Activated T-cell treated with anti-CD3 and anti-CD28 coated beads, Interleukin-2, amount 50 U/mL, for 24 hours (primary cell): ENCODE results near the gene SIGLEC15.
A peak's percentile ranks its signal among the peaks of the same experiment; 100 is the strongest.

Experiments used
- DNase-seq: peaks from one replicate; pipeline ENCODE4 v3.0.0-alpha.2; 2020
- H3K27ac Mint-ChIP-seq: 2 replicates; pipeline ENCODE4 v1.8.0; 2020; ENCODE audit warnings: mild to moderate bottlenecking, mixed read lengths
- H3K27me3 Mint-ChIP-seq: 2 replicates; pipeline ENCODE4 v1.8.0; 2020; ENCODE audit warnings: mixed read lengths
- H3K36me3 Mint-ChIP-seq: 2 replicates; pipeline ENCODE4 v1.8.0; 2020; ENCODE audit warnings: low read depth, mixed read lengths
- H3K4me1 Mint-ChIP-seq: 2 replicates; pipeline ENCODE4 v1.8.0; 2020; ENCODE audit warnings: low read depth, mixed read lengths
- H3K4me3 Mint-ChIP-seq: 2 replicates; pipeline ENCODE4 v1.8.0; 2020; ENCODE audit warnings: mild to moderate bottlenecking, moderate library complexity, mixed read lengths
- H3K9me3 Mint-ChIP-seq: 2 replicates; pipeline ENCODE4 v1.8.0; 2020; ENCODE audit warnings: mixed read lengths

SIGLEC15 gene

GRCh38 chr18:45825258-45826044 lies at the start of gene SIGLEC15:
TSS of gene SIGLEC15 (plus strand) at chr18:45825675. CDS start at chr18:45825729, 54 bp downstream.
- no peak for DNase-seq
- H3K27ac Mint-ChIP-seq: peak within 1 kb of the TSS; percentile 65
- H3K27me3 Mint-ChIP-seq: peaks cover 18% of the 10 kb centered on the region
- no peaks in the 10 kb centered on the region for H3K36me3 Mint-ChIP-seq
- H3K9me3 Mint-ChIP-seq: no peaks in the 10 kb centered on the region
- H3K4me1 Mint-ChIP-seq: peaks cover 21% of the 10 kb centered on the region
- no peak within 1 kb of the TSS for H3K4me3 Mint-ChIP-seq

- H3K36me3 Mint-ChIP-seq: no peaks in the 10 kb centered on the region
- H3K27me3 Mint-ChIP-seq: peaks cover 18% of the 10 kb centered on the region
- peak; percentile 31 for DNase-seq
- H3K9me3 Mint-ChIP-seq: peaks cover 4% of the 10 kb centered on the region
- peak overlapping the region; percentile 77 for H3K27ac Mint-ChIP-seq
- peaks cover 25% of the 10 kb centered on the region for H3K4me1 Mint-ChIP-seq
- H3K4me3 Mint-ChIP-seq: peak overlapping the region; percentile 82
These were observed 49.7 kb upstream of the SIGLEC15 start for GRCh38 chr18:45775743-45776142.

DNA sequence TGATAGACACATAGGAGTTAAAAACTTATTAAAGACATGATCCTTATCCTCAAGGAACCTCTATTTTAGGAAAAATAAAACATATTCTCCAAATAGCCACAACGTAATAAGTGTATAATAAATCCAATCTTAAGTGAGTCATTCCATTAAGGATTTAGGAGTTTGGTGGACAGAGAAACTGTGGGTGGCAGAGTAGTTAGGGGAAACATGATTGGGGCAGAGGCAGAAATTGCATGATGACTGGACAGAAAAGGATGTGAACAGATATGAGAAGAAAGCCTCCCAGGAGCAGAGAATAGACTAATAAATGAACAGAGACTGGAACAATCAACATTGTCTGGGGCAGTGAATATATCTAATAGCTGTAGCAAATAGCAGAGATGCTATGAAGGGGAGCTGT lies 48.1 kb upstream of the SIGLEC15 start:
- H3K36me3 Mint-ChIP-seq: no peaks in the 10 kb centered on the region
- H3K4me1 Mint-ChIP-seq: peaks cover 21% of the 10 kb centered on the region
- no peak overlapping the region for H3K4me3 Mint-ChIP-seq
- peaks cover 4% of the 10 kb centered on the region for H3K9me3 Mint-ChIP-seq
- DNase-seq: no peak
- H3K27ac Mint-ChIP-seq: no peak overlapping the region
- peaks cover 18% of the 10 kb centered on the region for H3K27me3 Mint-ChIP-seq

DNA sequence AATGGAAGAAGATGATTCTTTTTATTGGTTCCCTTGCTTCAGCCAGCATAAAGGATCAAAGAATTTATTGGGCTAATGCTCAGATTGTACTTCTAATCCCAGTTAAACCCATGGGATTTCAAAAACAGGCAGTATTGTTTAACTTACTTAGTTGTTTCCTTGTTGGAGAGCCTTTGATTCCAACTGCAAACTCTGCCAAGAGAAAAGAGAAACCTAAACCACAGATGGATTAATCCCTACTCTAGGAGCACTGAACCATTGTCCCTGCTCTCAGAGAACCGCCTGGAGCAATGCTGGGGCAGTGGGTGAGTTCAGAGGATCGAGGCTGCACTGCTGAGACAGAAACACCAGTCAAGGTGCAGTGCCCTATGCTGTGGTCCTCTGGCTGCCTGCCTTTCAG lies 44.9 kb upstream of the SIGLEC15 start:
- no peaks in the 10 kb centered on the region for H3K36me3 Mint-ChIP-seq
- peaks cover 14% of the 10 kb centered on the region for H3K27me3 Mint-ChIP-seq
- peaks cover 5% of the 10 kb centered on the region for H3K4me1 Mint-ChIP-seq
- no peak overlapping the region for H3K27ac Mint-ChIP-seq
- H3K4me3 Mint-ChIP-seq: no peak overlapping the region
- H3K9me3 Mint-ChIP-seq: no peaks in the 10 kb centered on the region
- no peak for DNase-seq

- H3K4me1 Mint-ChIP-seq: peaks cover 3% of the 10 kb centered on the region
- H3K4me3 Mint-ChIP-seq: no peak overlapping the region
- H3K27ac Mint-ChIP-seq: no peak overlapping the region
- H3K27me3 Mint-ChIP-seq: peaks cover 4% of the 10 kb centered on the region
- no peaks in the 10 kb centered on the region for H3K9me3 Mint-ChIP-seq
- H3K36me3 Mint-ChIP-seq: no peaks in the 10 kb centered on the region
- DNase-seq: no peak
These were observed 42.8 kb upstream of the SIGLEC15 start for GRCh38 chr18:45782662-45783061.

- Mint-ChIP-seq H3K4me1 (peaks cover 3% of the 10 kb centered on the region), H3K9me3 (no peaks in the 10 kb centered on the region), H3K36me3 (no peaks in the 10 kb centered on the region), H3K4me3 (no peak overlapping the region), H3K27ac (no peak overlapping the region), H3K27me3 (peaks cover 4% of the 10 kb centered on the region)
- DNase-seq: no peak
These were observed 42.1 kb upstream of the SIGLEC15 start for GRCh38 chr18:45783097-45784075.

GRCh38 chr18:45785134-45785533 lies 40.3 kb upstream of the SIGLEC15 start:
- no peaks in the 10 kb centered on the region for H3K9me3 Mint-ChIP-seq
- H3K27me3 Mint-ChIP-seq: no peaks in the 10 kb centered on the region
- H3K4me3 Mint-ChIP-seq: no peak overlapping the region
- no peak for DNase-seq
- H3K4me1 Mint-ChIP-seq: peaks cover 3% of the 10 kb centered on the region
- H3K27ac Mint-ChIP-seq: no peak overlapping the region
- H3K36me3 Mint-ChIP-seq: no peaks in the 10 kb centered on the region

DNA sequence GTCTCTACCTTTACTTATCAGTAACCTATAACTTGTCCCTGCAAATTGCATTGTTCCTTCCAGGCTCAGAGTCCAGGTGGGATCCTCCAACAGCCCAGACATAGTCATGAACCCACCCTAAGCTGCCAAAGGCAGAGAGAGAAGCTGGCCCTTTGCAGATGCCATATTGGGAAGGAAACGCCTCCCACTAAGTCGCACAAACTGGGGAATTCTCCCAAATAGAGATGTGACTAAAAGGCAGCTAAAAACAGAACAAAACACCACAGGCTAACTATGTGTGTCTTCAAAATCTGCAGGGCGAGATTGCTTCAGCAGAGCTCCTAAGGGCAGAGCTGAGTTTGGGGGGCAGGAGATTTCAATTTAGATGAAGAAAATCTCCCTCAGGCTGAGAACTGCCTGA lies 38.5 kb upstream of the SIGLEC15 start:
- no peaks in the 10 kb centered on the region for H3K36me3 Mint-ChIP-seq
- no peaks in the 10 kb centered on the region for H3K27me3 Mint-ChIP-seq
- no peak overlapping the region for H3K27ac Mint-ChIP-seq
- no peak overlapping the region for H3K4me3 Mint-ChIP-seq
- no peak for DNase-seq
- no peaks in the 10 kb centered on the region for H3K9me3 Mint-ChIP-seq
- peaks cover 3% of the 10 kb centered on the region for H3K4me1 Mint-ChIP-seq

DNA sequence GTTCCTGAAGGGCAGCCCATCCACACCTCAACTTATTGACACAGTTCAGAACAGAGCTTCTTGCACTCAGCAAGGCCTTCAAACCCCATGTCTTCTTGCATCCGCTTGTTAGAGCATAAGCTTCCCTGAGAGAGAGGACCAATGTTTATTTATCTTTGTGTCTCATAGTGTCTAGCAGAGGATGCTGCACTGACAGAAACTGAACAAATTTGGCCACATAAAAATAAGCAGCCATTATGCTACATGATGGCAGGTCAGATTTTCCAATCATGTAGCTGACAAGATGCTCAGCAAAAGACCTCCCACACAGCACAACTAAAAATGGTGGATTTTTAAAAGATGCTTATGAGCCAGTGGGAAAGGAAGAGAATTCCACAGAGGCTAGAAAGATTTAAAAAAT lies 38.1 kb upstream of the SIGLEC15 start:
- no peak overlapping the region for H3K27ac Mint-ChIP-seq
- H3K36me3 Mint-ChIP-seq: no peaks in the 10 kb centered on the region
- no peak overlapping the region for H3K4me3 Mint-ChIP-seq
- no peak for DNase-seq
- no peaks in the 10 kb centered on the region for H3K27me3 Mint-ChIP-seq
- H3K4me1 Mint-ChIP-seq: peaks cover 3% of the 10 kb centered on the region
- H3K9me3 Mint-ChIP-seq: no peaks in the 10 kb centered on the region

DNA sequence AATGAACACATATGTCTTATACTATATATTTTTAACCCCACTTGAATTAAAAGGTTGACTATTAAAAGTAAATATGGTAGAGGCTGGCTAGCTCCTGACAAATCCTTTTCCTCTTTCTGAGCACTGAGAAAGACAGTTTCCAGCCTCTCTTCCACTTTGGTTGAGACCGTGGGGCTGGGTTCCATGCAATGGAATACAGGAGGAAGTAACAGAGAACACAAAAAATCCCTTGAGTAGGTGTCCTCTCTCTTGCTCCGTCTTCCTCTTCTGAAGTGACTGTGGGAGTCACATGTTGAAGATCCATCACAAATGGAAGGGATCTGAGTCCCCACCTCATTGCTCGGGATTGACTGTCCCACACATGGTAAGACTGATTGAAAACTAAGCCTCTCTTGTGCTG lies 36.6 kb upstream of the SIGLEC15 start:
- no peak overlapping the region for H3K27ac Mint-ChIP-seq
- H3K4me3 Mint-ChIP-seq: no peak overlapping the region
- no peaks in the 10 kb centered on the region for H3K36me3 Mint-ChIP-seq
- no peaks in the 10 kb centered on the region for H3K27me3 Mint-ChIP-seq
- no peak for DNase-seq
- H3K4me1 Mint-ChIP-seq: peaks cover 5% of the 10 kb centered on the region
- no peaks in the 10 kb centered on the region for H3K9me3 Mint-ChIP-seq

DNA sequence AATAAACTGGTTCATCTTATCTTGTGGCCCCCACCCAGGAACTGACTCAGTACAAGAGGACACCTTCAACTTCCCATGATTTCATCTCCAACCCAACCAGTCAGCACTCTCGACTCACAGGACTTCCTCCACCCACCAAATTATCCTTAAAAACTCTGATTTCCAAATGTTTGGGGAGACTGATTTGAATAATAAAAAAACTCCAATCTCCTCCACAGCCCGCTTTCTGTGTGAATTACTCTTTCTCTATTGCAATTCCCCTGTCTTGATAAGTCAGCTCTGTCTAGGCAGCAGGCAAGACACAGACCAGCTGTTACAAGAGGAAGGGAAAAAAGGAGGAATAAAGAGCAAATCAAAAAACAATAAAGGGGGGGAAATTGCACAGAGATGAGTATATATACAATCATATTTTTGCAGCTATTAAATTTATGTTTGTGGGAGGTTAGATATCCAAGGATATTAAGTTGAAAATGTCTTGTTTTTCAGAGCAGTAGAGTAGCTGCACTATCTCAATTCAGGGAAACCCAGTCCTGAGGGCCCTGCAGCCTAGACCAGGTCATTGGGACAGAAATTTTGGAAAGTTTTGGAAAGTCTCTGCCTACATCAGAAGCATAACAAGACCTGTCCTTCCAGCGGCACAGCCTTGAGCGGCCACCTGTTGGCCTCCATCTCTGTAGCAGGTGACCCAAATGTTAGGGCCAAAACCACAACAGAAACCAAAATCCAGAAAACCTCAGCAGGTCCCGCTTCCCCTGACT lies 32.8 kb upstream of the SIGLEC15 start:
- no peak for DNase-seq
- H3K27ac Mint-ChIP-seq: no peak overlapping the region
- no peaks in the 10 kb centered on the region for H3K9me3 Mint-ChIP-seq
- H3K4me3 Mint-ChIP-seq: no peak overlapping the region
- no peaks in the 10 kb centered on the region for H3K27me3 Mint-ChIP-seq
- no peaks in the 10 kb centered on the region for H3K36me3 Mint-ChIP-seq
- H3K4me1 Mint-ChIP-seq: peaks cover 2% of the 10 kb centered on the region

GRCh38 chr18:45793264-45793965 lies 32.1 kb upstream of the SIGLEC15 start:
- no peak for DNase-seq
- Mint-ChIP-seq H3K9me3 (no peaks in the 10 kb centered on the region), H3K27ac (no peak overlapping the region), H3K4me3 (no peak overlapping the region), H3K36me3 (no peaks in the 10 kb centered on the region), H3K27me3 (no peaks in the 10 kb centered on the region), H3K4me1 (peaks cover 2% of the 10 kb centered on the region)

DNA sequence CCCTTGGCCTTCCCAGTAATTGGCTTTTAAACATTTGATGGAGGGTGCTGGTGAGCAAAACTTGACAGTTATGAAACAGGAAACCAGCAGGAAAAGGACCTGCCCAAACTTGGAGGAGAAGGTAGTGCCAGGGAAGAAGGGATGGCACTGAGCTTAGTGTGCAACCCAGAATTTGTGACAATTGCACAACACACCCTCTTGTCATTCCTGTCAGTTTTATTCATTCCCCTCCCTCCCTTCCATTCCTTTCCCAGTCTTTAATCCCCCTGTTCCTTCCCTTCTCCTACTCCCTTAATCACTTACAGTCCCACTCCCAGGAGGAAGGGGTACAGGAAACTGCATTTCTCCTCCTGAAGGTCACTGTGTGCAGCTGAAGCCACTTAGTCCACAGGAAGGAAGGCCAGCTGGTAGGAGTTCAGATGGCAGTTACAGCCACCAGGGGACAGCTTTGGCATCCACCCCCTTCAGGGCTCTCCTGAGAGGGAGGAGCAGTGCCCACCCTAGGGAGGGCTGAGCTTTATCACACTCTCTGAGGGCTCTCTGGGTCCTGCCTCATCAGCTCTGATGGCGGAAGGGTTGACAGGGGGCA lies 24.0 kb upstream of the SIGLEC15 start:
- no peaks in the 10 kb centered on the region for H3K36me3 Mint-ChIP-seq
- no peak overlapping the region for H3K4me3 Mint-ChIP-seq
- peaks cover 20% of the 10 kb centered on the region for H3K27me3 Mint-ChIP-seq
- H3K27ac Mint-ChIP-seq: no peak overlapping the region
- DNase-seq: no peak
- peaks cover 13% of the 10 kb centered on the region for H3K9me3 Mint-ChIP-seq
- H3K4me1 Mint-ChIP-seq: peaks cover 9% of the 10 kb centered on the region
